ENCODE results near the gene USP8. TPM values are rescaled to one million over a fixed set of nuclear protein-coding genes. Genes with fewer than 3 reads are reported as not detected.

Gene USP8
- total RNA-seq, 4 donors from 2014 or later: 45.9 to 70.0 (median 55.4) TPM

- WGBS, 2 donors (ENCODE audit: low coverage in 1 of 2): 95 to 100% methylated on average over 2 of the region's 2 CpGs
- H3K27ac ChIP-seq: no peak overlapping the region
- H3K36me3 ChIP-seq: peaks cover 0 to 88% of the 10 kb centered on the region in 2 donors
- H3K4me1 ChIP-seq: no peaks in the 10 kb centered on the region
- no peak overlapping the region for H3K4me3 ChIP-seq
- TF ChIP-seq, protein P1, sequence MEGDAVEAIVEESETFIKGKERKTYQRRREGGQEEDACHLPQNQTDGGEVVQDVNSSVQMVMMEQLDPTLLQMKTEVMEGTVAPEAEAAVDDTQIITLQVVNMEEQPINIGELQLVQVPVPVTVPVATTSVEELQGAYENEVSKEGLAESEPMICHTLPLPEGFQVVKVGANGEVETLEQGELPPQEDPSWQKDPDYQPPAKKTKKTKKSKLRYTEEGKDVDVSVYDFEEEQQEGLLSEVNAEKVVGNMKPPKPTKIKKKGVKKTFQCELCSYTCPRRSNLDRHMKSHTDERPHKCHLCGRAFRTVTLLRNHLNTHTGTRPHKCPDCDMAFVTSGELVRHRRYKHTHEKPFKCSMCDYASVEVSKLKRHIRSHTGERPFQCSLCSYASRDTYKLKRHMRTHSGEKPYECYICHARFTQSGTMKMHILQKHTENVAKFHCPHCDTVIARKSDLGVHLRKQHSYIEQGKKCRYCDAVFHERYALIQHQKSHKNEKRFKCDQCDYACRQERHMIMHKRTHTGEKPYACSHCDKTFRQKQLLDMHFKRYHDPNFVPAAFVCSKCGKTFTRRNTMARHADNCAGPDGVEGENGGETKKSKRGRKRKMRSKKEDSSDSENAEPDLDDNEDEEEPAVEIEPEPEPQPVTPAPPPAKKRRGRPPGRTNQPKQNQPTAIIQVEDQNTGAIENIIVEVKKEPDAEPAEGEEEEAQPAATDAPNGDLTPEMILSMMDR (IDR thresholded peaks at IDR 0.05): no peak
- TF ChIP-seq POLR2AphosphoS5 (IDR thresholded peaks at IDR 0.05) (no peak), EP300 (IDR thresholded peaks at IDR 0.05) (no peak), POLR2A (IDR thresholded peaks at IDR 0.05) (no peak)
- H3K27me3 ChIP-seq: no peaks in the 10 kb centered on the region
- no peak for ATAC-seq
- no peaks in the 10 kb centered on the region for H3K9me3 ChIP-seq
Measured at GRCh38 chr15:50471072-50471471, 46.9 kb downstream of the USP8 start.

DNA sequence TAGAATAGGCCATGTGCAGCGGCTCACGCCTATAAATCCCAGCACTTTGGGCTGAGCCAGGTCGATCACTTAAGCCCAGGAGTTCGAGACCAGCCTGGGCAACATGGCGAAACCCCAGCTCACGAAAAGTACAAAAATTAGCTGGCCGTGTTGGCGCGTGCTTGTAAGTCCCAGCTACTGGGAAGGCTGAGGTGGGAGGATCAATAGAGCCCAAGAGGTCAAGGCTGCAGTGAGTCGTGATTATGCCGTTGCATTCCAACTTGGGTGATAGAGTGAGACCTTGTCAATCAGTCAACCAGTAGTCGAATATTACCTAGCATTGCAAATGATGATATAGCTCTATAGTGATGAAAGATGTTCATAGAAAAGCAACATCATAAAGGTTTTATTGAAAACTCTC is 51.9 kb downstream of the USP8 start:
- Histone ChIP-seq H3K9me3 (no peaks in the 10 kb centered on the region), H3K27ac (no peak overlapping the region), H3K27me3 (no peaks in the 10 kb centered on the region), H3K4me1 (no peaks in the 10 kb centered on the region), H3K36me3 (peaks cover 0 to 98% of the 10 kb centered on the region in 2 donors), H3K4me3 (no peak overlapping the region)
- no peak for ATAC-seq
- 88 to 90% methylated on average over 6 to 10 of the region's 12 CpGs for WGBS, 2 donors (ENCODE audit: low coverage in 1 of 2)
- TF ChIP-seq, protein P1 (IDR thresholded peaks at IDR 0.05): no peak
- TF ChIP-seq EP300 (IDR thresholded peaks at IDR 0.05) (no peak), POLR2A (IDR thresholded peaks at IDR 0.05) (no peak), POLR2AphosphoS5 (IDR thresholded peaks at IDR 0.05) (no peak)

DNA sequence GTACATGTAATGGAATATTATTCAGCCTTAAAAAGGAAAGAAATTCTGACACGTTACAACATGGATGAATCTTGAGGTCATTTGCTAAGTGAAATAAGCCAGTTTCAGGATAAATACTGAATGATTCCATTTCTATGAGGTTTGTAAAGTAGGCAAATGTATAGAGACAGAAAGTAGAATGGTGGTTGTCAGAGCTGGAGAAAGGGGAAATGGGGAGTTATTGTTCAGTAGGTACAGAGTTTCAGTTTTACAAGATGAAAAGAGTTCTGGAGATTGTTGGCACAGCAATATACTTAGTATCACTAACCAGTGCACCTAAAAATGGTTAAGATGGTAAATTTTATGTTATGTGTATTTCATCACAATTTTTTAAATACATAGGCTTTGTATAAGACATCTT is 60.6 kb downstream of the USP8 start:
- Histone ChIP-seq H3K9me3 (no peaks in the 10 kb centered on the region), H3K27ac (no peak overlapping the region), H3K4me3 (no peak overlapping the region), H3K4me1 (no peaks in the 10 kb centered on the region), H3K27me3 (no peaks in the 10 kb centered on the region), H3K36me3 (peaks cover 0 to 89% of the 10 kb centered on the region in 2 donors)
- TF ChIP-seq, protein P1 (IDR thresholded peaks at IDR 0.05): no peak
- TF ChIP-seq POLR2AphosphoS5 (IDR thresholded peaks at IDR 0.05): no peak
- no peak for TF ChIP-seq POLR2A (IDR thresholded peaks at IDR 0.05)
- no peak for TF ChIP-seq EP300 (IDR thresholded peaks at IDR 0.05)
- no peak for ATAC-seq
- WGBS, 2 donors (ENCODE audit: low coverage in 1 of 2): 86 to 100% methylated on average over 1 of the region's 1 CpG

DNA sequence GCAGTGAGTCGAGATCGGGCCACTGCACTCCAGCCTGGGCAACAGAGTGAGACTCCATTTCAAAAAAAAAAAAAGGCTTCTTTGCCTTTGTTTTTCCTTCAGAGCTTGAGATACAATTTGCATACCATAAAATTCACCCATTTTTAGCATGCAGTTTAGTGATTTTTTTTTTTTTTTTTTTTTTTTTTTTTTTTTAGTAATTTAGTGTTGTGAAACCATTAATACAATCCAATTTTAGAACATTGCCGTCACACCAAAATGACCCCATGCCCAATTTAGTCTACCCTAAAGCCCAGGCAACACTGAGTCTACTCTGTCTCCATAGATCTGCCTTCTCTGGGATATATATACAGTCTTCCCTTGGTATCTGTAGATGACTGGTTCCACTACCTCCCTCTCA is 61.2 kb downstream of the USP8 start:
- H3K4me3 ChIP-seq: no peak overlapping the region
- TF ChIP-seq, protein P1 (IDR thresholded peaks at IDR 0.05): no peak
- TF ChIP-seq EP300 (IDR thresholded peaks at IDR 0.05) (no peak), POLR2A (IDR thresholded peaks at IDR 0.05) (no peak), POLR2AphosphoS5 (IDR thresholded peaks at IDR 0.05) (no peak)
- H3K27ac ChIP-seq: no peak overlapping the region
- 93% methylated on average over 3 of the region's 3 CpGs; no CpG with 5 or more reads in 1 of the 2 donors for WGBS, 2 donors (ENCODE audit: low coverage in 1 of 2)
- H3K9me3 ChIP-seq: no peaks in the 10 kb centered on the region
- peaks cover 0 to 89% of the 10 kb centered on the region in 2 donors for H3K36me3 ChIP-seq
- H3K4me1 ChIP-seq: no peaks in the 10 kb centered on the region
- H3K27me3 ChIP-seq: no peaks in the 10 kb centered on the region
- ATAC-seq: no peak

- peaks cover 0 to 89% of the 10 kb centered on the region in 2 donors for H3K36me3 ChIP-seq
- no peaks in the 10 kb centered on the region for H3K9me3 ChIP-seq
- H3K4me1 ChIP-seq: no peaks in the 10 kb centered on the region
- no peak overlapping the region for H3K4me3 ChIP-seq
- TF ChIP-seq POLR2A (IDR thresholded peaks at IDR 0.05) (no peak), POLR2AphosphoS5 (IDR thresholded peaks at IDR 0.05) (no peak), EP300 (IDR thresholded peaks at IDR 0.05) (no peak)
- TF ChIP-seq, protein P1 (IDR thresholded peaks at IDR 0.05): no peak
- ATAC-seq: no peak
- no peak overlapping the region for H3K27ac ChIP-seq
- H3K27me3 ChIP-seq: no peaks in the 10 kb centered on the region
Measured at GRCh38 chr15:50487287-50487686, 63.1 kb downstream of the USP8 start.
